Gastroesophageal sphincter (tissue), 3 donors: Measurements from ENCODE around the gene TCIRG1.
"Not testable (repeated sequence)": the region's sequence is repeated elsewhere in the genome, so short reads cannot be mapped to it uniquely, and the experiment has no call there.

Source experiments
- EP300 ChIP-seq: sonication (generic); formaldehyde crosslinking; IDR thresholded peaks from one replicate; pipeline ENCODE4 v1.6.1; 2017; ENCODE audit warnings: antibody characterized with exemption, mild to moderate bottlenecking
- POLR2A ChIP-seq, 2 donors: fragments of 450-650 bp; IDR thresholded peaks; one replicate each; pipeline ENCODE4 v1.6.1; 2017; ENCODE audit warnings: antibody characterized with exemption in 2 of 2, mild to moderate bottlenecking in 2 of 2, moderate library complexity in 1 of 2
- POLR2AphosphoS5 ChIP-seq: sonication (generic); formaldehyde crosslinking; IDR thresholded peaks from one replicate; pipeline ENCODE4 v1.6.1; 2017; ENCODE audit warnings: antibody characterized with exemption
- TF ChIP-seq, protein P1 (sequence below), 4 experiments: fragments of 200-600 bp in 2 of 4; fragments of 450-650 bp in 2 of 4; sonication (generic) in 1 of 4; IDR thresholded peaks; one replicate each; pipeline ENCODE4 v1.5.1; 2017 to 2019; ENCODE audit warnings: antibody characterized with exemption in 4 of 4, mild to moderate bottlenecking in 2 of 4, moderate library complexity in 2 of 4

DNA sequence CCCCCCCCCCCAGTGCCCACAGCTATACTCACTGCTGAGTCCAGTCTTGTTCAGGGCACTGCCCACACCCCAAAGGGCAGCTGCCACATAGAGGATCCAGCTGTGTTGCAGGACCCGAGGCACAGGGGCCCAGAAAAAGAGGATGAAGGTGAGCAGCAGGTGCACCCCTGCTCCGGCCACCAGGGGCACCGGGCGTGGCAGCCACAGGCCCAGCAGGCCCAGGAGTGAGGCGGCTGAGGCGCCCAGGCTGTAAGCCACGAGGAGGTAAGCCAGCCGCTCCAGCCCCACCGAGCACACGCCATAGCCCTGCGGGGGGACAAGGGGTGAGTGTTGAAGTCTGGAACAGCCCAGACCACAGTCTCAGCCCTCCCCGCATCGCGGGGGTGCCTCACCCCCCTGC, 43.2 kb upstream of the TCIRG1 start:
- TF ChIP-seq, protein P1, sequence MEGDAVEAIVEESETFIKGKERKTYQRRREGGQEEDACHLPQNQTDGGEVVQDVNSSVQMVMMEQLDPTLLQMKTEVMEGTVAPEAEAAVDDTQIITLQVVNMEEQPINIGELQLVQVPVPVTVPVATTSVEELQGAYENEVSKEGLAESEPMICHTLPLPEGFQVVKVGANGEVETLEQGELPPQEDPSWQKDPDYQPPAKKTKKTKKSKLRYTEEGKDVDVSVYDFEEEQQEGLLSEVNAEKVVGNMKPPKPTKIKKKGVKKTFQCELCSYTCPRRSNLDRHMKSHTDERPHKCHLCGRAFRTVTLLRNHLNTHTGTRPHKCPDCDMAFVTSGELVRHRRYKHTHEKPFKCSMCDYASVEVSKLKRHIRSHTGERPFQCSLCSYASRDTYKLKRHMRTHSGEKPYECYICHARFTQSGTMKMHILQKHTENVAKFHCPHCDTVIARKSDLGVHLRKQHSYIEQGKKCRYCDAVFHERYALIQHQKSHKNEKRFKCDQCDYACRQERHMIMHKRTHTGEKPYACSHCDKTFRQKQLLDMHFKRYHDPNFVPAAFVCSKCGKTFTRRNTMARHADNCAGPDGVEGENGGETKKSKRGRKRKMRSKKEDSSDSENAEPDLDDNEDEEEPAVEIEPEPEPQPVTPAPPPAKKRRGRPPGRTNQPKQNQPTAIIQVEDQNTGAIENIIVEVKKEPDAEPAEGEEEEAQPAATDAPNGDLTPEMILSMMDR (IDR thresholded peaks at IDR 0.05): not testable (repeated sequence)
- not testable (repeated sequence) for TF ChIP-seq POLR2A (IDR thresholded peaks at IDR 0.05); EP300; POLR2AphosphoS5
